ENCODE data around the gene ATXN1.

DNA sequence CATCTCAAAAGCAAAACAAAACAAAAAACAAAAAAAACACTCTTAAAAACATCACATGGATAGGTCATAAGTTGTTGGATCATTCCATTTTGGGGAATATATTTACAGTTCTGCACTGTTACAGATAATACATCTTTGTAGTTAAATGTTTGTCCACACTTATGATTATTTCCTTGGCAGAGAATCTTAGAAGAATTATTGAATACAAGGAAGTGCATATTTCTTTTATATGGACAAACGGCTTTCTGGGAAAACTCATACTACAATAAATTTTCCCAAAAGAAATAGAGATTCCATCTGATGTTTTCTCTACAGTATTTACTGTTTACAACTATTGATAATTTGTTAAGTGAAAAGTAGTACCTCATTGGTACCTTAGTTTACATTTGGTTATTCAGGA lies 489.1 kb downstream of the ATXN1 start:
- TF ChIP-seq, protein P1, sequence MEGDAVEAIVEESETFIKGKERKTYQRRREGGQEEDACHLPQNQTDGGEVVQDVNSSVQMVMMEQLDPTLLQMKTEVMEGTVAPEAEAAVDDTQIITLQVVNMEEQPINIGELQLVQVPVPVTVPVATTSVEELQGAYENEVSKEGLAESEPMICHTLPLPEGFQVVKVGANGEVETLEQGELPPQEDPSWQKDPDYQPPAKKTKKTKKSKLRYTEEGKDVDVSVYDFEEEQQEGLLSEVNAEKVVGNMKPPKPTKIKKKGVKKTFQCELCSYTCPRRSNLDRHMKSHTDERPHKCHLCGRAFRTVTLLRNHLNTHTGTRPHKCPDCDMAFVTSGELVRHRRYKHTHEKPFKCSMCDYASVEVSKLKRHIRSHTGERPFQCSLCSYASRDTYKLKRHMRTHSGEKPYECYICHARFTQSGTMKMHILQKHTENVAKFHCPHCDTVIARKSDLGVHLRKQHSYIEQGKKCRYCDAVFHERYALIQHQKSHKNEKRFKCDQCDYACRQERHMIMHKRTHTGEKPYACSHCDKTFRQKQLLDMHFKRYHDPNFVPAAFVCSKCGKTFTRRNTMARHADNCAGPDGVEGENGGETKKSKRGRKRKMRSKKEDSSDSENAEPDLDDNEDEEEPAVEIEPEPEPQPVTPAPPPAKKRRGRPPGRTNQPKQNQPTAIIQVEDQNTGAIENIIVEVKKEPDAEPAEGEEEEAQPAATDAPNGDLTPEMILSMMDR (IDR thresholded peaks at IDR 0.05; ENCODE audit: low read depth, low read length, poor library complexity, severe bottlenecking): no peak
- TF ChIP-seq EZH2phosphoT487 (IDR thresholded peaks at IDR 0.05; ENCODE audit: borderline replicate concordance, low read length): no peak
